B cell (primary cell): ENCODE measurements around the gene CLIP2. TPM values are rescaled to one million over a fixed set of nuclear protein-coding genes. Genes with fewer than 3 reads are reported as not detected.

Source experiments
- ATAC-seq: fragments of 200-7000 bp; cut with Tn5 transposase; one replicate; pipeline ENCODE4 v1.10.0; 2021; ENCODE audit warnings: low read depth, mild to moderate bottlenecking, moderate number of reproducible peaks, moderate library complexity
- CTCF ChIA-PET: fragments of 350-600 bp; sonication (Branson Sonifier 250); formaldehyde crosslinking; loops from one replicate; lab custom pipeline; 2021; ENCODE audit warnings: antibody characterized with exemption, inconsistent platforms; lab: Charles Lee
- POLR2A ChIA-PET: fragments of 350-600 bp; sonication (Branson Sonifier 250); formaldehyde crosslinking; loops from one replicate; lab custom pipeline; 2021; ENCODE audit warnings: antibody characterized with exemption; lab: Charles Lee
- DNase-seq: peaks from one replicate; pipeline ENCODE4 v3.0.0; 2013
- H2AFZ ChIP-seq: 2 replicates; pipeline ENCODE4 v1.6.1; 2012; ENCODE audit warnings: mild to moderate bottlenecking, low read depth, low read length; ENCODE audit not compliant: insufficient read depth, poor library complexity, severe bottlenecking
- H3K27ac ChIP-seq, 2 donors: 1 replicate in 1 of 2; 2 replicates in 1 of 2; pipeline ENCODE4 v1.5.1; 2012 to 2013; ENCODE audit warnings: low read length in 2 of 2, mild to moderate bottlenecking in 2 of 2, moderate library complexity in 1 of 2
- H3K27me3 ChIP-seq, 4 experiments: fragments of 200-600 bp in 1 of 4; sonication (generic) in 1 of 4; replicated peaks in 1 of 4; 1 replicate in 2 of 4; 2 replicates in 2 of 4; pipeline versions ENCODE4 v1.6.1 to v1.7.0; 2013 to 2016; ENCODE audit warnings: low read length in 3 of 4, mild to moderate bottlenecking in 2 of 4, mixed read lengths in 1 of 4, moderate library complexity in 1 of 4; ENCODE audit not compliant: insufficient read depth in 4 of 4, control insufficient read depth in 3 of 4; ENCODE audit errors: control extremely low read depth in 1 of 4
- H3K36me3 ChIP-seq, 2 experiments: replicated peaks in 1 of 2; 1 replicate in 1 of 2; 2 replicates in 1 of 2; pipeline versions ENCODE4 v1.6.1 to v1.7.1; 2013; ENCODE audit warnings: low read length in 1 of 2; ENCODE audit not compliant: insufficient read depth in 2 of 2, control insufficient read depth in 1 of 2; ENCODE audit errors: control extremely low read depth in 1 of 2, extremely low read depth in 1 of 2
- H3K4me1 ChIP-seq, 2 donors: fragments of 200-600 bp in 1 of 2; sonication (generic) in 1 of 2; 1 replicate in 1 of 2; 2 replicates in 1 of 2; pipeline versions ENCODE4 v1.5.1 to v1.6.1; 2013 to 2017; ENCODE audit warnings: low read length in 2 of 2; ENCODE audit not compliant: control insufficient read depth in 2 of 2, insufficient read depth in 2 of 2
- H3K4me2 ChIP-seq: replicated peaks from 2 replicates; pipeline ENCODE3; 2012; ENCODE audit warnings: mild to moderate bottlenecking, low read depth, low read length; ENCODE audit not compliant: poor library complexity, severe bottlenecking
- H3K4me3 ChIP-seq, 5 experiments: fragments of 200-600 bp in 1 of 5; sonication (generic) in 1 of 5; 1 replicate in 3 of 5; 2 replicates in 2 of 5; pipeline versions ENCODE4 v1.5.1 to v1.7.0; 2011 to 2016; ENCODE audit warnings: low read length in 4 of 5, mild to moderate bottlenecking in 4 of 5, low read depth in 2 of 5, control low read depth in 1 of 5, moderate library complexity in 1 of 5; ENCODE audit not compliant: insufficient read depth in 1 of 5; ENCODE audit errors: control extremely low read depth in 1 of 5, extremely low read depth in 1 of 5
- H3K79me2 ChIP-seq: fragments of 200-600 bp; sonication (generic); one replicate; pipeline ENCODE4 v1.6.0; 2016; ENCODE audit warnings: low read length; ENCODE audit not compliant: control insufficient read depth, insufficient read depth
- H3K9ac ChIP-seq: fragments of 200-600 bp; sonication (generic); 2 replicates; pipeline ENCODE4 v1.6.1; 2017; ENCODE audit warnings: mild to moderate bottlenecking, low read length, moderate library complexity
- H3K9me3 ChIP-seq, 3 donors: one replicate each; pipeline versions ENCODE4 v1.6.1 to v1.7.1; 2013; ENCODE audit warnings: low read length in 2 of 3; ENCODE audit not compliant: control insufficient read depth in 2 of 3, insufficient read depth in 1 of 3; ENCODE audit errors: control extremely low read depth in 1 of 3
- H4K20me1 ChIP-seq: 2 replicates; pipeline ENCODE4 v1.6.0; 2012; ENCODE audit warnings: mild to moderate bottlenecking, low read length; ENCODE audit not compliant: insufficient read depth, control insufficient read depth, poor library complexity, severe bottlenecking
- H3K27ac Mint-ChIP-seq: one replicate; pipeline ENCODE4 v1.8.0; 2021; ENCODE audit warnings: mixed read lengths
- H3K27me3 Mint-ChIP-seq: one replicate; pipeline ENCODE4 v1.8.0; 2021; ENCODE audit warnings: mixed read lengths
- H3K4me1 Mint-ChIP-seq: one replicate; pipeline ENCODE4 v1.8.0; 2021; ENCODE audit warnings: mixed read lengths
- H3K4me3 Mint-ChIP-seq: one replicate; pipeline ENCODE4 v1.8.0; 2021; ENCODE audit warnings: mixed read lengths
- H3K9me3 Mint-ChIP-seq: one replicate; pipeline ENCODE4 v1.8.0; 2022; ENCODE audit warnings: mixed read lengths; ENCODE audit not compliant: insufficient read depth
- EZH2 ChIP-seq: IDR thresholded peaks from 2 replicates; pipeline ENCODE4 v1.6.1; 2012; ENCODE audit warnings: borderline replicate concordance, low read depth, mild to moderate bottlenecking, moderate library complexity, low read length; ENCODE audit not compliant: insufficient read depth, poor library complexity, severe bottlenecking
- WGBS: methylation state at CpG from one replicate; pipeline ENCODE4 v1.1.5; 2013; ENCODE audit warnings: missing lambda C conversion rate; ENCODE audit not compliant: insufficient coverage; 5-methylcytosine and 5-hydroxymethylcytosine counted together
- intact Hi-C: fragments of 100-400 bp; cut with micrococcal nuclease; formaldehyde crosslinking; loops from one replicate; pipeline ENCODE4 v1.10.0; 2022
- polyA plus RNA-seq: library from polyadenylated mRNA; depleted of rRNA; stranded (reverse); fragments of >200 nt; gene quantifications from 2 replicates; pipeline ENCODE4 v1.2.3, GENCODE V29; 2012
- total RNA-seq, 2 donors: library from RNA; stranded (reverse); fragments of 120-200 nt in 1 of 2; gene quantifications; 1 replicate in 1 of 2; 2 replicates in 1 of 2; pipeline versions ENCODE4 v1.2.3 to v1.2.4, GENCODE V29; 2013 to 2022
- TF ChIP-seq, protein P1 (sequence below): fragments of 200-600 bp; IDR thresholded peaks from one replicate; pipeline ENCODE4 v1.8.0; 2022; ENCODE audit warnings: antibody characterized with exemption, mild to moderate bottlenecking

The CLIP2 gene
- total and polyA plus RNA-seq, 2 donors (not counting 1 experiment from before 2014, with no cell fraction given), result 5.7 to 47.9 TPM

DNA sequence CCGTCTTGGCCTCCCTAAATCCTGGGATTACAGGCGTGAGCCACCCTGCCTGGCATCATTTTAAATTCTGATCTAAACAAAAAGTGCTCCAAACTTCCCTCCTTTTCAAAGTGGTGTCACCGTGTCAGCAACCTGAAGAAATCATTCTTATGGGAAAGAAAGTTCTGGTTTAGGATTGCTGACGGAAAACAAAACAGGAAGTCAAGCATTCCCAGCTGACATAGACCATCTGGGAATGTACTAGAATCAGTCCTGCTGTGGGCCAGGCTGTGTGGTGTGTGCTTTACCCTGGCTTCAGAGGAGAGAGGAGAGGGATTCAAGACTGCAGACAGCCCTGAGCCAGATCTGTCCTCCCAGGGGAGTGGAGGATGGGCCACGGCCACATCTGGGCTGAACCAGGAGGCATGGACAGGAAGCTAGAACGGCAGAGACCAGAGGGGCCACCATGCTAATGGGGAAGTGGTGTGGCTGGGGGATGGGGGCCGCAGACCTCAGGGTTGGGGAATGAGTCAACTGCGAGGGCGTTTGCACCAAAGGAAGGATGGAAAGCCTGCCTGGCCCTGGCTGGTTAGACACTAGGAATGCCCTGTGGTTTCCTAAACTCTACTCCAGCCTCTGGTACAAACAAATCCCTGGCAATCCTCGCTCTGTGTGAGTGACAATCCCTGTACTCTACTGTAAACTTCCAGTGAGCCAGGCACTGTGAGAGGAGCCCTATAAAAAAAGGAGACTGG, 16.7 kb upstream of the CLIP2 start:
- Histone ChIP-seq H3K4me2 (peak overlapping the region; percentile 71), H3K4me1 (peaks cover 16 to 44% of the 10 kb centered on the region in 2 donors), H3K4me3 (peak overlapping the region in 2 of 5 experiments; percentile 5 to 18), H4K20me1 (no peaks in the 10 kb centered on the region), H3K9ac (peak overlapping the region; percentile 26), H3K36me3 (no peaks in the 10 kb centered on the region), H3K79me2 (no peaks in the 10 kb centered on the region), H2AFZ (peak overlapping the region; percentile 59), H3K27me3 (no peaks in the 10 kb centered on the region), H3K9me3 (no peaks in the 10 kb centered on the region), H3K27ac (no peak overlapping the region)
- ATAC-seq (peak; percentile 70), DNase-seq (peak; percentile 65)
- no peaks in the 10 kb centered on the region for H3K9me3 Mint-ChIP-seq
- CTCF ChIA-PET, result interaction anchor here (1.3 to 8.4 kb wide), 4 partner anchors 11 to 66 kb away, joined by 4 to 56 read pairs (median 8); partner anchors contain the start of gene CLIP2
- H3K4me3 Mint-ChIP-seq, result peak overlapping the region; percentile 85
- no peak for TF ChIP-seq EZH2
- TF ChIP-seq, protein P1, sequence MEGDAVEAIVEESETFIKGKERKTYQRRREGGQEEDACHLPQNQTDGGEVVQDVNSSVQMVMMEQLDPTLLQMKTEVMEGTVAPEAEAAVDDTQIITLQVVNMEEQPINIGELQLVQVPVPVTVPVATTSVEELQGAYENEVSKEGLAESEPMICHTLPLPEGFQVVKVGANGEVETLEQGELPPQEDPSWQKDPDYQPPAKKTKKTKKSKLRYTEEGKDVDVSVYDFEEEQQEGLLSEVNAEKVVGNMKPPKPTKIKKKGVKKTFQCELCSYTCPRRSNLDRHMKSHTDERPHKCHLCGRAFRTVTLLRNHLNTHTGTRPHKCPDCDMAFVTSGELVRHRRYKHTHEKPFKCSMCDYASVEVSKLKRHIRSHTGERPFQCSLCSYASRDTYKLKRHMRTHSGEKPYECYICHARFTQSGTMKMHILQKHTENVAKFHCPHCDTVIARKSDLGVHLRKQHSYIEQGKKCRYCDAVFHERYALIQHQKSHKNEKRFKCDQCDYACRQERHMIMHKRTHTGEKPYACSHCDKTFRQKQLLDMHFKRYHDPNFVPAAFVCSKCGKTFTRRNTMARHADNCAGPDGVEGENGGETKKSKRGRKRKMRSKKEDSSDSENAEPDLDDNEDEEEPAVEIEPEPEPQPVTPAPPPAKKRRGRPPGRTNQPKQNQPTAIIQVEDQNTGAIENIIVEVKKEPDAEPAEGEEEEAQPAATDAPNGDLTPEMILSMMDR, result no peak
- POLR2A ChIA-PET, result interaction anchor here (0.9 to 4.5 kb wide), 3 partner anchors 12 to 62 kb away, joined by 7 to 34 read pairs (median 11); partner anchors contain the start of genes CLIP2 and LAT2
- 1% methylated on average over 6 of the region's 10 CpGs for WGBS
- intact Hi-C loops, result loop anchor here (1.0 kb wide), 1 partner anchor 12 kb away; no protein-coding TSS in a partner anchor
- H3K27ac Mint-ChIP-seq, result peak overlapping the region; percentile 87
- peaks cover 39% of the 10 kb centered on the region for H3K4me1 Mint-ChIP-seq
- H3K27me3 Mint-ChIP-seq, result no peaks in the 10 kb centered on the region

DNA sequence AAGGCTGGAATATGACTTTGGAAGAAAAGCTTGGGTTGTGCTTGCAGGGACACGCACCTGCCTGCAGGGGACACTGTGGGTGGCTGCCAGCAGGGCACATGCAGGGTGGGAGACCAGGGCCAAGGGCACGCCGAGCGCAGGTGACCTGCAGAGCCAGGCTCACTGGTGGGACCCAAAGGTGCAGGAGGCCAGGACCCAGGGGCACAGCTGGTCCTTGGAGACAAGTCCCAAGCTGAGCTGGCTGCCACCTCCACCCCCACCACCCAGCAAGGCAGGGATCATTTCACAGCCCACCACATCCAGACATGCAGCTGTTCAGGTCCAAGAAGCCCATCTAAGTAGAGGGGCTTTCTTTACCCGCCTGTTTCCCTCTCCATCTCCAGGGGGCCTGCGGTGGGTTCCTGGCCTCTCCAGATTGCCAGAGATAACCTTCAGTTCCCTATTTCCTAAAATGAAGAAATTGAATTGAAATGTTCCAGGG, 13.8 kb upstream of the CLIP2 start:
- no peak for ATAC-seq
- H3K79me2 ChIP-seq, result no peaks in the 10 kb centered on the region

More for the DNA sequence above, 13.8 kb upstream of the CLIP2 start:
- Histone ChIP-seq H4K20me1 (no peaks in the 10 kb centered on the region), H3K9ac (no peak overlapping the region), H3K4me3 (no peak overlapping the region), H3K9me3 (no peaks in the 10 kb centered on the region), H3K27ac (no peak overlapping the region), H3K4me2 (no peak overlapping the region), H2AFZ (no peak overlapping the region), H3K27me3 (no peaks in the 10 kb centered on the region), H3K4me1 (peaks cover 21 to 52% of the 10 kb centered on the region in 2 donors), H3K36me3 (no peaks in the 10 kb centered on the region)
- TF ChIP-seq EZH2, result no peak
- TF ChIP-seq, protein P1, result peak; percentile 42
- CTCF ChIA-PET, result interaction anchor here (0.7 to 2.8 kb wide), 8 partner anchors 10 to 250 kb away, joined by 3 to 17 read pairs (median 3); partner anchors contain the start of gene RFC2
- H3K4me1 Mint-ChIP-seq, result peaks cover 41% of the 10 kb centered on the region
- H3K27me3 Mint-ChIP-seq, result no peaks in the 10 kb centered on the region
- peak overlapping the region; percentile 38 for H3K27ac Mint-ChIP-seq
- POLR2A ChIA-PET, result interaction anchor here (0.6 to 1.2 kb wide), 3 partner anchors 7 to 44 kb away, joined by 3 to 5 read pairs (median 4); no protein-coding TSS in a partner anchor
- 63% methylated on average over 6 of the region's 6 CpGs for WGBS
- no peak overlapping the region for H3K4me3 Mint-ChIP-seq
- intact Hi-C loops, result no loop called here
- no peaks in the 10 kb centered on the region for H3K9me3 Mint-ChIP-seq
- DNase-seq, result no peak
